Esophagus muscularis mucosa (tissue), 4 donors: ENCODE data around the gene PADI2. TPM values are rescaled to one million over a fixed set of nuclear protein-coding genes. Genes with fewer than 3 reads are reported as not detected.

Source experiments
- DNase-seq: peaks from one replicate; pipeline ENCODE4 v3.0.0-alpha.2; 2017; ENCODE audit errors: extremely low spot score
- H3K27ac ChIP-seq, 4 donors: fragments of 200-600 bp; sonication (generic); replicated peaks in 1 of 4; 1 replicate in 3 of 4; 2 replicates in 1 of 4; pipeline ENCODE4 v1.5.1; 2016 to 2019; ENCODE audit warnings: mild to moderate bottlenecking in 1 of 4
- H3K27me3 ChIP-seq, 4 donors: fragments of 200-600 bp; sonication (generic); one replicate each; pipeline versions ENCODE4 v1.5.1 to v1.6.0; 2016 to 2019
- H3K36me3 ChIP-seq, 4 donors: fragments of 200-600 bp; sonication (generic); one replicate each; pipeline ENCODE4 v1.5.1; 2016 to 2019
- H3K4me1 ChIP-seq, 4 donors: fragments of 200-600 bp; sonication (generic); one replicate each; pipeline ENCODE4 v1.5.1; 2016 to 2019
- H3K4me3 ChIP-seq, 4 donors: fragments of 200-600 bp; sonication (generic); 1 replicate in 2 of 4; 2 replicates in 2 of 4; pipeline ENCODE4 v1.5.1; 2016 to 2019; ENCODE audit warnings: mild to moderate bottlenecking in 4 of 4, moderate library complexity in 1 of 4
- H3K9me3 ChIP-seq, 4 donors: fragments of 200-600 bp; sonication (generic); 1 replicate in 3 of 4; 2 replicates in 1 of 4; pipeline ENCODE4 v1.5.1; 2016 to 2019
- CTCF ChIP-seq, 3 experiments: fragments of 200-600 bp in 2 of 3; fragments of 450-650 bp in 1 of 3; sonication (generic) in 2 of 3; IDR thresholded peaks; one replicate each; pipeline ENCODE4 v1.5.1; 2017 to 2019; ENCODE audit warnings: antibody characterized with exemption in 3 of 3, mild to moderate bottlenecking in 2 of 3, moderate library complexity in 1 of 3
- EP300 ChIP-seq: sonication (generic); formaldehyde crosslinking; IDR thresholded peaks from one replicate; pipeline ENCODE4 v1.6.1; 2017; ENCODE audit warnings: antibody characterized with exemption
- POLR2A ChIP-seq: fragments of 450-650 bp; IDR thresholded peaks from one replicate; pipeline ENCODE4 v1.6.1; 2017; ENCODE audit warnings: antibody characterized with exemption, moderate library complexity, mild to moderate bottlenecking, low read depth
- POLR2AphosphoS5 ChIP-seq, 2 donors: sonication (generic); formaldehyde crosslinking; IDR thresholded peaks; one replicate each; pipeline ENCODE4 v1.6.1; 2017; ENCODE audit warnings: antibody characterized with exemption in 2 of 2
- WGBS: methylation state at CpG from one replicate; pipeline ENCODE4 v1.1.5; 2018; 5-methylcytosine and 5-hydroxymethylcytosine counted together
- intact Hi-C: fragments of 100-400 bp; cut with DNase I; formaldehyde crosslinking; loops from one replicate; pipeline ENCODE4 v1.15.1; 2023
- total RNA-seq, 4 donors: library from RNA; depleted of rRNA; stranded (reverse); fragments of >200 nt; gene quantifications; one replicate each; pipeline versions ENCODE4 v1.1.0 to v1.2.1, GENCODE V29; 2016

The PADI2 gene
- total RNA-seq, 4 donors from 2014 or later, result 0.39 to 2.0 (median 0.65) TPM

- WGBS, result 87% methylated on average over 16 of the region's 16 CpGs
- Histone ChIP-seq H3K27ac (no peak overlapping the region), H3K27me3 (no peaks in the 10 kb centered on the region), H3K9me3 (no peaks in the 10 kb centered on the region), H3K4me3 (no peak overlapping the region), H3K36me3 (no peaks in the 10 kb centered on the region), H3K4me1 (no peaks in the 10 kb centered on the region)
- TF ChIP-seq EP300 (no peak), POLR2AphosphoS5 (IDR thresholded peaks at IDR 0.05) (no peak), CTCF (IDR thresholded peaks at IDR 0.05) (no peak), POLR2A (no peak)
- intact Hi-C loops, result no loop called here
- no peak for DNase-seq
Observed at GRCh38 chr1:17078991-17079868, 40.0 kb downstream of the PADI2 start.

- no peaks in the 10 kb centered on the region for H3K4me1 ChIP-seq
- H3K27ac ChIP-seq, result no peak overlapping the region
- no peak for TF ChIP-seq POLR2AphosphoS5 (IDR thresholded peaks at IDR 0.05)
- TF ChIP-seq CTCF (IDR thresholded peaks at IDR 0.05), result no peak
- no peak for TF ChIP-seq EP300
- TF ChIP-seq POLR2A, result no peak
- H3K36me3 ChIP-seq, result no peaks in the 10 kb centered on the region
- WGBS, result 77% methylated on average over 16 of the region's 17 CpGs
- DNase-seq, result no peak
- no peak overlapping the region for H3K4me3 ChIP-seq
- intact Hi-C loops, result no loop called here
- H3K9me3 ChIP-seq, result no peaks in the 10 kb centered on the region
- no peaks in the 10 kb centered on the region for H3K27me3 ChIP-seq
Observed at GRCh38 chr1:17075470-17076255, 43.6 kb downstream of the PADI2 start.

GRCh38 chr1:17071794-17072193 lies 47.5 kb downstream of the PADI2 start:
- Histone ChIP-seq H3K9me3 (no peaks in the 10 kb centered on the region), H3K36me3 (no peaks in the 10 kb centered on the region), H3K27me3 (no peaks in the 10 kb centered on the region), H3K4me3 (no peak overlapping the region), H3K4me1 (no peaks in the 10 kb centered on the region), H3K27ac (no peak overlapping the region)
- no peak for DNase-seq
- 83% methylated on average over 6 of the region's 6 CpGs for WGBS
- TF ChIP-seq POLR2A (no peak), EP300 (no peak), POLR2AphosphoS5 (IDR thresholded peaks at IDR 0.05) (no peak), CTCF (IDR thresholded peaks at IDR 0.05) (no peak)
- intact Hi-C loops, result no loop called here

DNA sequence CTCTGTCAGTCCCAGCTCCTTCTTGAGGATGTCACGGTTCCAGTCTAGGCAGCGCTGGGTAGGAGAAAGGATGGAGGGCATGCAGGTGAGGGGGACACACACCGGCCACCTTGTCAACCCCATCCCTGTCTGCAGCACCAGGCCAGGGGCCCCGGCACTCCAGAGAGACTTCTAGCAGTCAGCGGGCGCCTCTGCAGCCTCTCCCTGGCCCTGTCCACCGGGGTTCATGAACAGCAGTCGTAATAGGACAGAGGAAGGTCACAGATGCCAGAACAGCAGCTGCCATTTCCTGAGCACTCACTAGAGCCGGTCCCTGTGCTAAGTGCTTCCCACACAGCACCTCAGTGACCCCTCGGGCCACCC lies 49.1 kb downstream of the PADI2 start:
- Histone ChIP-seq H3K9me3 (peaks cover 0 to 5% (median 3%) of the 10 kb centered on the region in 4 donors), H3K4me3 (no peak overlapping the region), H3K4me1 (no peaks in the 10 kb centered on the region), H3K27ac (no peak overlapping the region), H3K27me3 (no peaks in the 10 kb centered on the region), H3K36me3 (no peaks in the 10 kb centered on the region)
- intact Hi-C loops, result no loop called here
- no peak for DNase-seq
- 81% methylated on average over 2 of the region's 10 CpGs for WGBS
- TF ChIP-seq EP300, result no peak
- no peak for TF ChIP-seq POLR2A
- TF ChIP-seq CTCF (IDR thresholded peaks at IDR 0.05), result no peak
- no peak for TF ChIP-seq POLR2AphosphoS5 (IDR thresholded peaks at IDR 0.05)
